SU-DHL-6 (cell line): Measurements from ENCODE around the gene PRKACA.

ENCODE experiments used
- CTCF ChIP-seq: fragments of 200-600 bp; sonication (generic); IDR thresholded peaks from one replicate; pipeline ENCODE4 v1.5.1; 2017; ENCODE audit warnings: antibody characterized with exemption, mild to moderate bottlenecking, low read length, moderate library complexity; ENCODE audit not compliant: insufficient read depth, poor library complexity, severe bottlenecking
- EZH2phosphoT487 ChIP-seq: fragments of 200-600 bp; sonication (generic), shearing (Covaris generic); conservative IDR thresholded peaks from 2 replicates; pipeline ENCODE4 v1.6.1; 2018; ENCODE audit warnings: mild to moderate bottlenecking, antibody characterized with exemption, low read length, moderate library complexity, mixed read lengths

- TF ChIP-seq CTCF (no peak), EZH2phosphoT487 (no peak)
Measured at GRCh38 chr19:14164724-14165493, 47.3 kb upstream of the PRKACA start.
